GM10266 (cell line): ENCODE measurements around the gene SETBP1.

Experiments used
- DNase-seq: peaks from one replicate; pipeline ENCODE4 v3.0.0; 2012; ENCODE audit errors: extremely low spot score
- TF ChIP-seq, protein P1 (sequence below): IDR thresholded peaks from 2 replicates; pipeline ENCODE4 v1.5.1; 2012; ENCODE audit warnings: mild to moderate bottlenecking, low read depth; ENCODE audit not compliant: control insufficient read depth, insufficient read depth; ENCODE audit errors: missing control alignments

Gene SETBP1

GRCh38 chr18:44896846-44897245 is 216.2 kb downstream of the SETBP1 start:
- DNase-seq, result no peak
- TF ChIP-seq, protein P1, sequence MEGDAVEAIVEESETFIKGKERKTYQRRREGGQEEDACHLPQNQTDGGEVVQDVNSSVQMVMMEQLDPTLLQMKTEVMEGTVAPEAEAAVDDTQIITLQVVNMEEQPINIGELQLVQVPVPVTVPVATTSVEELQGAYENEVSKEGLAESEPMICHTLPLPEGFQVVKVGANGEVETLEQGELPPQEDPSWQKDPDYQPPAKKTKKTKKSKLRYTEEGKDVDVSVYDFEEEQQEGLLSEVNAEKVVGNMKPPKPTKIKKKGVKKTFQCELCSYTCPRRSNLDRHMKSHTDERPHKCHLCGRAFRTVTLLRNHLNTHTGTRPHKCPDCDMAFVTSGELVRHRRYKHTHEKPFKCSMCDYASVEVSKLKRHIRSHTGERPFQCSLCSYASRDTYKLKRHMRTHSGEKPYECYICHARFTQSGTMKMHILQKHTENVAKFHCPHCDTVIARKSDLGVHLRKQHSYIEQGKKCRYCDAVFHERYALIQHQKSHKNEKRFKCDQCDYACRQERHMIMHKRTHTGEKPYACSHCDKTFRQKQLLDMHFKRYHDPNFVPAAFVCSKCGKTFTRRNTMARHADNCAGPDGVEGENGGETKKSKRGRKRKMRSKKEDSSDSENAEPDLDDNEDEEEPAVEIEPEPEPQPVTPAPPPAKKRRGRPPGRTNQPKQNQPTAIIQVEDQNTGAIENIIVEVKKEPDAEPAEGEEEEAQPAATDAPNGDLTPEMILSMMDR, result no peak

- no peak for DNase-seq
- TF ChIP-seq, protein P1, result no peak
Observed at GRCh38 chr18:44897411-44897810, 216.7 kb downstream of the SETBP1 start.

GRCh38 chr18:44897816-44898215 is 217.1 kb downstream of the SETBP1 start:
- TF ChIP-seq, protein P1, result no peak
- DNase-seq, result no peak

GRCh38 chr18:44898498-44898897 is 217.8 kb downstream of the SETBP1 start:
- TF ChIP-seq, protein P1, result no peak
- no peak for DNase-seq

DNA sequence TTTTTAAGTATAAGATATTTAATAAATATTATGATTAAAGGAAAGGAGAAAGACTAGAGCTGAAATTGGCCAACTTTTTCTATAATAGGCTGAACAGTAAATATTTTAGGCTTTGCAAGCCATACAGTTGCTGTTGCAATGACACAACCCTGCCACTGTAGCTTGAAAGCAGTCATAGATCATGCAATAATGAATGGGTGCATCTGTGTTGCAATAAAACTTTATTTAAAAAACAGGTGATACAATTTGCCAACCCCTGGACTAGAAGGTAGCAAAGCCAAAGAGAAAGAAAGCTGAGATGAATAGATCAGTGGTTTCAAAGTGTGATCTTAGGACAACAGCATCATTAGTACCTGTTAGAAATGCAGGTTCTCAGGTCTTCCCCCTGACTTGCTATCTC is 219.1 kb downstream of the SETBP1 start:
- DNase-seq, result no peak
- TF ChIP-seq, protein P1, result no peak

GRCh38 chr18:44900627-44901026 is 219.9 kb downstream of the SETBP1 start:
- TF ChIP-seq, protein P1, result no peak

GRCh38 chr18:44901283-44901682 is 220.6 kb downstream of the SETBP1 start:
- TF ChIP-seq, protein P1, result peak; percentile 26
- no peak for DNase-seq

More at GRCh38 chr18:44900627-44901026, 219.9 kb downstream of the SETBP1 start:
- no peak for DNase-seq
